AG08395 (cell line): ENCODE data around the gene UBB.

Source experiments
- DNase-seq: peaks from one replicate; pipeline ENCODE4 v3.0.0; 2012; ENCODE audit warnings: mixed read lengths, low spot score

Gene UBB

DNA sequence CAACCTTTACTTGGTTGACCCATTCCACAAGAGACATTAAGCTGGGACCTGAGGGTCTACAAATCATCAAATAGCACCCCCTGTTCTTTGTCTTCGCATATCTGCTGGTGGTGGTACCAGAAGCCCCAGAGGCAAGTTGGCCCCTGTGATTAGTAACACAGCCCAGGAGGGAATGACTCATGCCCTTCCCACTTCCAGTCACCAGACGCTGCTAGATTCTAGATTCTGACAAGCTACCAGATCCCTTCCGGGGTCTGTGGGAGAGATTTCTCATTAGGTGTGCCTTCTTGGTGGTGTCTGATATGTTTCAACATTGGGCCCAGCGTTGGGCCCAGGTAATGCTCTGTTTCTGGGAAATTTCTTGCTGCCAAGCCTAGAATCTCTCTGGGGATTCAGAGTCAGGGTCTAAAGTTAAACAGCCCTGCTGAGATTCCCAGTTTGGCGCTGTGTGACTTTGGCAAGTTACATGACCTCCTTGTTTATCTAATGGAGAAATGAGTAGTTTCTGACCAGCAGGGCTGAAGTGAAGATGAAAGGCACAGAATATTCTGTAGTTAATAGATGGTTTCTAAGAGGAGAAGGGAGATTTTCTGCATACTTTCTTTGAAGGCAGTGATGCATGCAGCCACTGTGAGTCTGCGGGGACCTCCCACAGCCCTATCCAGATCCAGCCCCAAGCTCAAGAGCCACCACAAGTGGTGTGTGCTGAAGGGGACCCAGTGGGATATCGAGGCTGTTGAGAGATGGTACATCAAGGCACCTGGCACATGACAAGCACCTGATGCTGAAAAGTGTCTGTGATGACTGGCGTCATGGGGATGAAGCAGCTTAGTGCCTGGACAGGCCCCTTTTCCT is 38.4 kb downstream of the UBB start:
- peak; percentile 89 for DNase-seq

DNA sequence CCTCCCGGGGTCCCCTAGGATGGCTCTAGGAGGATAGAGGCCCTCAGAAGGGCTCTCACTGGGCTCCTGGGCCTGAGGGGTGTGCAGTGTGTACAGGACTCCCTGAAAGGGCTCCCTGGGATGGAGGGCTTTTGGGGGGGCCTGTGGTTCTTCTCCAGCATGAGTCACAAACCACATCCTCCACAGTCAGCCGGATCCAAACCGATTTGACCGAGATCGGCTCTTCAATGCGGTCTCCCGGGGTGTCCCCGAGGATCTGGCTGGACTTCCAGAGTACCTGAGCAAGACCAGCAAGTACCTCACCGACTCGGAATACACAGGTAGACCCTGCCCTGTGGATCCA is 39.0 kb downstream of the UBB start:
- peak; percentile 75 for DNase-seq

DNA sequence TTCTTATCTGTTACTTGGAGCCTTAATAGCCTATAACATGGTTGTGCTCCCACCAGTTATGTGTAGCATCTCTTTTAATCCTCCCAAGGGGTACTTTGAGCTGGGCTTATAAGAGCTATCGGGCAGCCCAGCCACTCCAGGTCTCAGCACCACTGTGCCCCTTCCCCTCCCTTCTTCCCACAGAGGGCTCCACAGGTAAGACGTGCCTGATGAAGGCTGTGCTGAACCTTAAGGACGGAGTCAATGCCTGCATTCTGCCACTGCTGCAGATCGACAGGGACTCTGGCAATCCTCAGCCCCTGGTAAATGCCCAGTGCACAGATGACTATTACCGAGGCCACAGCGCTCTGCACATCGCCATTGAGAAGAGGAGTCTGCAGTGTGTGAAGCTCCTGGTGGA is 41.5 kb downstream of the UBB start:
- no peak for DNase-seq

DNA sequence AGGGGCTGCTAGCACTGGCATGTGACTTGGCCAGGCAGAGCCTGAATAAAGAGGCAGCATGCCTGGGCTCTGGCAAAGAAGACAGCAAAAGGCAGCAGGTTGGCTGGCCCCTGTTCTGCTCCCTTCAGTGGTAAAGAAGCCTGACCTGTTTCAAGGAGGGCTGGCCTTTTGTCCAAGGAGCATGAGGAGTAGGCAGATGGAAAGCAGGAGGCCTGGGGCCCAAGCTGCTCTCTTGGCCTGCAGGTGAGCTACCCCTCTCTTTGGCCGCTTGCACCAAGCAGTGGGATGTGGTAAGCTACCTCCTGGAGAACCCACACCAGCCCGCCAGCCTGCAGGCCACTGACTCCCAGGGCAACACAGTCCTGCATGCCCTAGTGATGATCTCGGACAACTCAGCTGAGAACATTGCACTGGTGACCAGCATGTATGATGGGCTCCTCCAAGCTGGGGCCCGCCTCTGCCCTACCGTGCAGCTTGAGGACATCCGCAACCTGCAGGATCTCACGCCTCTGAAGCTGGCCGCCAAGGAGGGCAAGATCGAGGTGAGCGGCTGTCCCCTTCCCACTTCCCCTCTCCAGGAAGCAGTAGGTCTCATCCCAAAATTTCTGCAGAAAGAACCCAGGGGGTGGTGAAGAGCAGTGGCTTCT is 42.5 kb downstream of the UBB start:
- DNase-seq: no peak

DNA sequence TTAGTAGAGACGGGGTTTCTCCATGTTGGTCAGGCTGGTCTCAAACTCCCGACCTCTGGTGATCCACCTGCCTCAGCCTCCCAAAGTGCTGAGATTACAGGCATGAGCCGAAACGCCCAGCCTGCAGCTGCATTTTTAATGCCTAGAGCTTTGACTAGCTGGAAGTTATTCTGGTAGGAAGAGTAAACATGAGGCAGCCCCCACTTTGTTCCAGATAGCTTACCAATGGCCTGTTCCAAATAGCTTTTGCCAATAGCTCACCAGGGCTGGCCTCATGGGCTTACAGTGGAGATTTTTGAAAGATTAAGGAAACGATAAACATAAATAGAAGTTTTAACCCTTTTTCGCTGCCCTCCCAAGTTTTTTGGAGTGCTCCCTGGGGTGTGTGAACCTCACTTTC is 44.3 kb downstream of the UBB start:
- DNase-seq: no peak

DNA sequence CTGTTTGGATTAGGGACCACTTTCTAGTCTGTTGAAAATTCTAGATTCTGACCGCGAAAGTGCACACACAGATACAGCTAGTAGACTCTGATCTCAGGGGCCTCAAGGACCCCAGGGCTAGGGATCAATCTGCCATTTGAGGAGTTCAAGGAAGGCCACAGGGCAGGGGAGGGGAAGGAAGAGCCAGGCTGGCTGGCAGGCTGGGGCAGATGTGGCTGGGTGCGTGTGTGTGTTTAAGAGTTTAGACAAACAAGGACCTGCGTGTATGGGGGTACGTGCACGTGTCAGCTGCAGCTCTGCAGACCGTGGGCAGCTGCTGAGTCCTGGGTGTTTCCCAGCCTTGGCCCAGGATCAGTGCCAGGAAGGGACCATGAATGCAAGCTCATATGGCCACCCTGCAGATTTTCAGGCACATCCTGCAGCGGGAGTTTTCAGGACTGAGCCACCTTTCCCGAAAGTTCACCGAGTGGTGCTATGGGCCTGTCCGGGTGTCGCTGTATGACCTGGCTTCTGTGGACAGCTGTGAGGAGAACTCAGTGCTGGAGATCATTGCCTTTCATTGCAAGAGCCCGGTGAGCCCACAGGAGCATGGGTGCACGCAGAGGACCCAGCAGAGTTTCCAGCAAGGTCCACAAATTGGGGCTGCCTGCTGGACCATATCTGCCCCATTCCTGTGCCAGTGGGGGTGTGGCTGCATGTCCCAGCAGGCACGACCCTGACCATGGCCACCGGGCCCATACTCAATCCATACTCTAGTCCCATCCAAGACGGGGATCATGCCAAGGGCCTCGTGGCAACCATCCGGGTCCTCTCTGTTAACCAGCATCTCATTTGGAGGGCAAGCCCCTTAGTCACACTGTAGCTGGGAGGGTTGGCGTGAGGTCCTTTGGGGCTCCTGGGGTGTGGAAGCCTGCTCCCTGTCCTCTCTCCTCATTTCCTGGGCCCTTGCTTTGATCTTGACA is 45.1 kb downstream of the UBB start:
- no peak for DNase-seq

DNA sequence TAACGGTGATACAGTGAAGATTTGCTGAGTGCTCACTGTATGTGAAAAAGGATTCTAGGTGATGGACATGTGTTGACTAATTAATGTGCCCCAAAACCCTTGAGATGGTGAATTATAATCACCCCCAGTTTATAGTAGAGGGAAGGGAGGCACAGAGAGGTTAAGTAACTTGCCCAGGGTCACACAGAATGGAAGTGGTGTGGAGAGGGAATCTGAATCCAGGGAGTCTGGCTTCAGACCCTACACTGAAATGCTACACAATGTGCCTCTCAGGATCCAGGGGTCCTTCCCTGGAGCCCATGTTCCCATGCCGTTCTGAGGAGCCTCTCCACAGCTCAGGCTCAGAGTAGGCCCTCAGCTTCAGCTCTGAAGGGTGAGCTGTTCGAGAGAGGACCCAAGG is 46.1 kb downstream of the UBB start:
- DNase-seq: no peak

DNA sequence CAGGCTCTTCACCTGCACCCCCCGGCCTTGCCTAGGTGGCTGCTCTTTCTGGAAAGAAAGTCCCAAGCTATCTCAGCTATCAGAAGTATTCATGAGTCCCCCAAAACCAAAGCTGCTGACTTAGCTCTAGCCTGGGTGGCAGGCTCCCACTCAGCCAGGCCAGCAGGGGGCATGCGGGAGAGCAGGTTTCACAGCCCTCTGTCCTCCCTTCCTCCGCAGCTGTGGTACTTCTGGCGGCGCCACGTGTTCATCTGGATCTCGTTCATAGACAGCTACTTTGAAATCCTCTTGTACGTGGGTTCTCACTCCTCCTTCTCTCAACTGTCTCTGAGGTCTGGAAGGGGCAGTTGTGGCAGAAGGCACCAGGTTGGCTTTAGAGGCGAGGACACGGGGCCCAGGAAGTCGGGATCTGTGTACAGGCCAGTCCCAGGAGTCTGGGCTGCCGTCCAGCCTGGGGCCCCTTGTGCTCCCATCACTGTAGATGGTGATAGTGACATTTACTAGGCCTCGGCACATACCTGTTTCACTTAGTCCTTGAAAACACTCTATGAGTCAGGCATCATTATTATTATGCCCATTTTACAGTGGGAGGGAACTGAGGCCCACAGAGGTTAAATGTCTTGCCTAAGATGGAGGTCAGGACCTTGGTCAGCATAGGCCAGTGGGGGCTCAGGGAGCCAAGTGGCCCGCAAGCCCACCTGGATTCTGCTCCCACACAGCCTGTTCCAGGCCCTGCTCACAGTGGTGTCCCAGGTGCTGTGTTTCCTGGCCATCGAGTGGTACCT is 47.4 kb downstream of the UBB start:
- peak; percentile 80 for DNase-seq

DNA sequence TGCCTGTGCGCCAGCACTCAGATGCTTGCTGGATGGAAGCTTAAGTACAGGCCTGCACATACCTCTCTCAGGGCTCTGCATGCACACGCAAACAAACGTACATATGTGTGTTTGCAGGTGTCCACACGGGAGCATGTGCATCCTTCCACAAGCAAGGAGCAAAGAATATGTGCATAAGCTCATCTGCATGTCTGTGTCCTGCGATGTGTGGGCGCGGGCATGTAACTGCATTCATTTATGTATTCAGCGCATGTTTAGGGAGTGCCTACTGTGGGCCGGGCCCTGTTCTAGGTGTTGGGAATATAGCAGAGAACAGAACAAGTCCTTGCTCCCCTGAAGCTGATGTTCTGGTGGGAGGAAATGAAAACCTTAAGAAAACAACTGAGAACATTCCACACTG is 48.2 kb downstream of the UBB start:
- no peak for DNase-seq

DNA sequence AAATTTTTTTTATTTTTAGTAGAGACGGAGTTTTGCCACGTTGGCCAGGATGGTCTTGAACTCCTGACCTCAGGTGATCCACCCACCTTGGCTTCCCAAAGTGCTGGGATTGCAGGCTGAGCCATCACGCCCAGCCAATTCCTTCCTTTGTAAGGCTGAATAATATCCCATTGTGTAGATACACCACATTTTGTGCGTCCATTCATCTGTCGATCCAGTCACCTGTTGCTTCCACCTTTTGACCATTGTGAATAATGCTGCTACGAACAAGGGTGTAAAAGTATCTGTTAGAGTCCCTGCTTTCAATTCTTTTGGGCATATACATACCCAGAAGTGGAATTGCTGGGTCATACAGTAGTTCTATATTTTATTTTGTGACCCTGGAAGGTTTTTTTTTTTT is 49.8 kb downstream of the UBB start:
- no peak for DNase-seq

DNA sequence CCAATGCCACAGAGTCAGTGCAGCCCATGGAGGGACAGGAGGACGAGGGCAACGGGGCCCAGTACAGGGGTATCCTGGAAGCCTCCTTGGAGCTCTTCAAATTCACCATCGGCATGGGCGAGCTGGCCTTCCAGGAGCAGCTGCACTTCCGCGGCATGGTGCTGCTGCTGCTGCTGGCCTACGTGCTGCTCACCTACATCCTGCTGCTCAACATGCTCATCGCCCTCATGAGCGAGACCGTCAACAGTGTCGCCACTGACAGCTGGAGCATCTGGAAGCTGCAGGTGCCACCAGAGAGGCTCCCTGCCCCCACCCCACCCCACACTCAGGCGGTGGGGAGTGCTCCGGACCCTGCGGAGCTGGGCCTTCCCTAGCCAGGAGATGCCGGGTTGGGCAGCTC is 51.1 kb downstream of the UBB start:
- DNase-seq: no peak
